ENCODE results near the gene COL27A1.
"Not testable (repeated sequence)": the region's sequence is repeated elsewhere in the genome, so short reads cannot be mapped to it uniquely, and the experiment has no call there.

DNA sequence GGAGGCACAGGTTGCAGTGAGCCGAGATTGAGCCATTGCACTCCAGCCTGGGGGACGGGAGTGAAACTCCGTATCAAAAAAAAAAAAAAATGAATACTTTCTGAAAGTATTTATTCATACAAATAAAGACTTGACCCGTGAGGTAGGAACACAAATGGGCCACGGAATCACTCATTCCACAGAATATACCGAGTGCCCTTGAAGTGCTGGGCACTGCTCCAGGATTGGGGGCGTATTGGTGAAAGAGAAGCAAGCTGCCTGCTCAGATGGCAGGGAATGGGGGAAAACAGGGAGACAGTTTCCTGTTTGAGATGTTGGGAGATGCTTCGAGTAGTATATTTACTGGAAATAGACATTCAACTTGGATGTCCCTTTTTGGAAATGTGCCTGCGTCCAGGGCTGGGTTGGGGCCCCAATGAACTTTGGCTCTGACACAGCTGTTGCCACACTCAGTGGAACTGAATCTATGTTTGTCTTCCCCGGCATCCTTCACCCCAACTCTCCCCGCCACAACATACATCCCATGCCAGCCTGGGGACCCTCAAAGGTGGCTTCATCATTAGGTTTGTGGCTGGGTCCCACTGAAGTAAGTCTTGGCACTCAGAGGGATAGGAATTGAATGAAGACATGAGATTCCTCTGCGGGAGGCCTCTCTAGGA is 167.0 kb downstream of the COL27A1 start:
- not testable (repeated sequence) for TF ChIP-seq POLR2A (IDR thresholded peaks at IDR 0.05; ENCODE audit: low read length); GATA1 (IDR thresholded peaks at IDR 0.05; ENCODE audit: low read depth, low read length)

All from erythroblast (primary cell).